ENCODE results near the gene HNF4A.

Gene HNF4A

DNA sequence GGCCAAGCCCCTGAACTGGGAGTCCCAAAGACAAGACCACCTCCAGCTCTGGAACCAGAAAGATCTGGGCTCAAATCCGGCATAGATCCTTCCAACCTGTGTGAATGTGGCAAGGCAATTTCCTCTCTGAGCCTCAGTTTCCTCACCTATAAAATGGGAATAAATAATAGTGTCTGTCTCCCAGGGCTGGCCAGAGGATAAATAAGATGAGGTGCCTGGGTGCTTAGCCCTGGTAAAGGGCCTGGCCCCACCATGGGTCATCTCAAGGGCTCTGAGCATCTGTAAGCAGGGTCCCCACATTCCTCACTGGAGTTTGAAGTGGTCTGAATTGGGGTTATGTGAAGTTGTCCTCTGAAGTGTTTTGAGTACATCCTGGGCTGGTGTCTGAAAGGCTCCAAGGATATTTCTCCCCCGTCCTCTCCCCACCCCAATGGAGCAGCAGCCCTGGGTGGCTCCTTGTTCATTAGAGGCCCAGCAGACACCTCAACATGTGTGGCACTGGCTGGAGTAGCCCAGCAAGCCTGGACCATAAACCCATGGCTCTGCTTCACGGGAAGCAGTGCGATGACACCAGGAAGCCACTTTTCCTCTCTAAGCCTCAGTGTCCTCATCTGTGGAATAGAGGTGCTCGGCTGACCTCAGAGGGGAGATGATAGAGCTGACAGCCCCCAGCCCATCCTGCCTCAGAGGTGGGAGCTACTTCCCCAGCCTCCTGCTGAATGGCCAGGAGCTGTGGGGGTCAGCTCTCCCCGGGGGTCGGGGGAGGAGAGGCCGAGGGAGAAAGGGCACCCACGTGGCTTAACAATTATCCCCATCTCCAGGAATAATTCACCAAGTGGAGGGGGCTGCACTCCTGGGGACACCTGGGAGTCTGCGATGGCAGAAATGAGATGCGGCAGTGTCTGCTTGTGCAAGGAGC lies 48.0 kb downstream of the HNF4A start:
- no peak overlapping the region for H3K27ac Mint-ChIP-seq
- H3K27me3 Mint-ChIP-seq = peaks cover 5% of the 10 kb centered on the region
- H3K36me3 Mint-ChIP-seq (ENCODE audit: low read depth) = no peaks in the 10 kb centered on the region
- H3K4me1 Mint-ChIP-seq (ENCODE audit: low read depth) = no peaks in the 10 kb centered on the region
- peaks cover 2% of the 10 kb centered on the region for H3K9me3 Mint-ChIP-seq
- no peak overlapping the region for H3K4me3 Mint-ChIP-seq
- no peak for DNase-seq

DNA sequence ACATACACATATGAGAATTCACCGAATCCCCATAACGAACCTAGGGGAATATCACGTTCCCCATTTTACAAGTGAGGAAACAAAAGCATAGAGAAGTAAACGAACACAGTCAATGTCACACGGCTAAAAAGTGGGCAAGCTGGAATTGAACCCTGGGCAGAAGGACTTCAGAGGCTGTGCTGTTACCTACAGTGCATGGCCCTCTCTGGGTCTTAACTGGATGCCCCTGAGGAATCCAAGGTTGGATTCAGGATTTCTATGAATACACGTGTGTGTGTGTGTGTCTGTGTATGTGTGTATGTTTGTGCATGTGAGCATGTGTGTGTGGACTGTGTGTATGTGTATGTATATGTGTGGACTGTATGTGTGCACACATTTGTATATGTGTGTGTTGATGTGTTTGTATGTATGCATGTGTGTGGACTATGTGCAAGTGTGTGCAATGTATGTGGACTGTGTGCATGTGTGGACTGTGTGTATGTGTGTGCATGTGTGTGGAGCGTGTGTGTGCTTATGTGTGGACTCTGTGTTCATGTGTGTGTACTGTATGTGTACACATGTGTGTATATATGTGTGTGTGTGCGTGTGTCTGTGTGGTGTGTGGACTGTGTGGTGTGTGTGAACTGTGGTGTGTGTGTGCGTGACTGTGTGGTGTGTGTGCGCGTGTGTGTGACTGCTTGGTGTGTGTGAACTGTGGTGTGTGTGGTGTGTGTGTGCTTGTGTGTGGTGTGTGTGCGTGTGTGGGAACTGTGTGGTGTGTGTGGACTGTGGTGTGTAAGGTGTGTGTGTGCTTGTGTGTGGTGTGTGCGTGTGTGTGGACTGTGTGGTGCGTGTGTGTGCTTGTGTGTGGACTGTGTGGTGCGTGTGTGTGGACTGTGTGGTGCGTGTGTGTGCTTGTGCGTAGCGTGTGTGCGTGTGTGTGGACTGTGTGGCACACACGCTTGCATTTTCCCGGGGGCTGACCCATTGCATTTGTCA lies 49.0 kb downstream of the HNF4A start:
- Mint-ChIP-seq H3K36me3 (ENCODE audit: low read depth) (no peaks in the 10 kb centered on the region), H3K9me3 (peaks cover 2% of the 10 kb centered on the region), H3K4me3 (no peak overlapping the region), H3K27me3 (peaks cover 5% of the 10 kb centered on the region), H3K27ac (no peak overlapping the region), H3K4me1 (ENCODE audit: low read depth) (no peaks in the 10 kb centered on the region)
- DNase-seq = no peak

DNA sequence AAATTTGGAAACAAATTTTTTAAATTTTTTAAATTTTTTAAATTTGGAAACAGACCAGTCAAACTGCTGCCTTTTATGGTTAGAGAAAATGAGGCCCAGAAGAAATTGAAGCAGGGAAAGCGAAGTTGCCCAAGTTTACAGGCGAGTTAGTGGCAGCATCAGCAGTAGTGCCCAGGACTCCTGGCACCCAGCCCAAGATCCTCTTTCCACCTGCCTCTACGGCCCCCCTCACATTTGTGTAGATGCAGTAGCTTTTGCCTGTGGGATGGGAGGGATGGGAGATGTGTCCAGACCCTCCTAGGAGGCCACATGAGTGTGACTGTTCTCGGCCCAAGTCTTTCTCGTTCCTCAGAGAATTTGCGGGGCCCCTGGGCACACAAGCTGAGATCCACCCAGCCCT lies 49.8 kb downstream of the HNF4A start:
- H3K36me3 Mint-ChIP-seq (ENCODE audit: low read depth) = no peaks in the 10 kb centered on the region
- no peak for DNase-seq
- peaks cover 2% of the 10 kb centered on the region for H3K9me3 Mint-ChIP-seq
- no peak overlapping the region for H3K27ac Mint-ChIP-seq
- no peak overlapping the region for H3K4me3 Mint-ChIP-seq
- H3K27me3 Mint-ChIP-seq = peaks cover 5% of the 10 kb centered on the region
- H3K4me1 Mint-ChIP-seq (ENCODE audit: low read depth) = no peaks in the 10 kb centered on the region

- Mint-ChIP-seq H3K4me1 (ENCODE audit: low read depth) (no peaks in the 10 kb centered on the region), H3K36me3 (ENCODE audit: low read depth) (no peaks in the 10 kb centered on the region), H3K27ac (no peak overlapping the region), H3K9me3 (peaks cover 2% of the 10 kb centered on the region), H3K4me3 (no peak overlapping the region), H3K27me3 (peaks cover 5% of the 10 kb centered on the region)
- no peak for DNase-seq
Observed at GRCh38 chr20:44405785-44406571, 50.5 kb downstream of the HNF4A start.

- Mint-ChIP-seq H3K9me3 (peaks cover 2% of the 10 kb centered on the region), H3K36me3 (ENCODE audit: low read depth) (no peaks in the 10 kb centered on the region), H3K4me1 (ENCODE audit: low read depth) (no peaks in the 10 kb centered on the region), H3K27me3 (peaks cover 5% of the 10 kb centered on the region), H3K27ac (no peak overlapping the region), H3K4me3 (no peak overlapping the region)
- no peak for DNase-seq
Observed at GRCh38 chr20:44406572-44407137, 51.2 kb downstream of the HNF4A start.

GRCh38 chr20:44407402-44408184 lies 52.1 kb downstream of the HNF4A start:
- H3K27me3 Mint-ChIP-seq = peaks cover 7% of the 10 kb centered on the region
- H3K9me3 Mint-ChIP-seq = peaks cover 2% of the 10 kb centered on the region
- no peaks in the 10 kb centered on the region for H3K36me3 Mint-ChIP-seq (ENCODE audit: low read depth)
- H3K4me3 Mint-ChIP-seq = no peak overlapping the region
- DNase-seq = no peak
- H3K4me1 Mint-ChIP-seq (ENCODE audit: low read depth) = no peaks in the 10 kb centered on the region
- H3K27ac Mint-ChIP-seq = no peak overlapping the region

GRCh38 chr20:44409132-44409600 lies 53.7 kb downstream of the HNF4A start:
- Mint-ChIP-seq H3K9me3 (peaks cover 2% of the 10 kb centered on the region), H3K36me3 (ENCODE audit: low read depth) (no peaks in the 10 kb centered on the region), H3K27me3 (peaks cover 7% of the 10 kb centered on the region), H3K4me3 (no peak overlapping the region), H3K4me1 (ENCODE audit: low read depth) (no peaks in the 10 kb centered on the region), H3K27ac (no peak overlapping the region)
- DNase-seq = no peak

GRCh38 chr20:44410583-44411019 lies 55.1 kb downstream of the HNF4A start:
- Mint-ChIP-seq H3K4me1 (ENCODE audit: low read depth) (no peaks in the 10 kb centered on the region), H3K27me3 (peaks cover 7% of the 10 kb centered on the region), H3K9me3 (no peaks in the 10 kb centered on the region), H3K27ac (no peak overlapping the region), H3K36me3 (ENCODE audit: low read depth) (no peaks in the 10 kb centered on the region), H3K4me3 (no peak overlapping the region)
- no peak for DNase-seq

GRCh38 chr20:44411020-44411756 lies 55.7 kb downstream of the HNF4A start:
- no peaks in the 10 kb centered on the region for H3K4me1 Mint-ChIP-seq (ENCODE audit: low read depth)
- H3K27me3 Mint-ChIP-seq = peaks cover 7% of the 10 kb centered on the region
- no peaks in the 10 kb centered on the region for H3K9me3 Mint-ChIP-seq
- no peak for DNase-seq
- no peaks in the 10 kb centered on the region for H3K36me3 Mint-ChIP-seq (ENCODE audit: low read depth)
- no peak overlapping the region for H3K27ac Mint-ChIP-seq
- H3K4me3 Mint-ChIP-seq = no peak overlapping the region

GRCh38 chr20:44411757-44412401 lies 56.4 kb downstream of the HNF4A start:
- H3K4me1 Mint-ChIP-seq (ENCODE audit: low read depth) = no peaks in the 10 kb centered on the region
- no peak overlapping the region for H3K4me3 Mint-ChIP-seq
- H3K36me3 Mint-ChIP-seq (ENCODE audit: low read depth) = no peaks in the 10 kb centered on the region
- no peaks in the 10 kb centered on the region for H3K9me3 Mint-ChIP-seq
- no peak overlapping the region for H3K27ac Mint-ChIP-seq
- DNase-seq = no peak
- H3K27me3 Mint-ChIP-seq = peaks cover 7% of the 10 kb centered on the region

GRCh38 chr20:44412402-44413144 lies 57.1 kb downstream of the HNF4A start:
- Mint-ChIP-seq H3K4me3 (no peak overlapping the region), H3K9me3 (no peaks in the 10 kb centered on the region), H3K27ac (no peak overlapping the region), H3K36me3 (ENCODE audit: low read depth) (no peaks in the 10 kb centered on the region), H3K4me1 (ENCODE audit: low read depth) (no peaks in the 10 kb centered on the region), H3K27me3 (peaks cover 7% of the 10 kb centered on the region)
- no peak for DNase-seq
